ENCODE results near the gene PCDHA2.
"Not testable (repeated sequence)": the region's sequence is repeated elsewhere in the genome, so short reads cannot be mapped to it uniquely, and the experiment has no call there.

PCDHA2 gene

GRCh38 chr5:140828362-140828737, 33.7 kb downstream of the PCDHA2 start:
- TF ChIP-seq, protein P1, sequence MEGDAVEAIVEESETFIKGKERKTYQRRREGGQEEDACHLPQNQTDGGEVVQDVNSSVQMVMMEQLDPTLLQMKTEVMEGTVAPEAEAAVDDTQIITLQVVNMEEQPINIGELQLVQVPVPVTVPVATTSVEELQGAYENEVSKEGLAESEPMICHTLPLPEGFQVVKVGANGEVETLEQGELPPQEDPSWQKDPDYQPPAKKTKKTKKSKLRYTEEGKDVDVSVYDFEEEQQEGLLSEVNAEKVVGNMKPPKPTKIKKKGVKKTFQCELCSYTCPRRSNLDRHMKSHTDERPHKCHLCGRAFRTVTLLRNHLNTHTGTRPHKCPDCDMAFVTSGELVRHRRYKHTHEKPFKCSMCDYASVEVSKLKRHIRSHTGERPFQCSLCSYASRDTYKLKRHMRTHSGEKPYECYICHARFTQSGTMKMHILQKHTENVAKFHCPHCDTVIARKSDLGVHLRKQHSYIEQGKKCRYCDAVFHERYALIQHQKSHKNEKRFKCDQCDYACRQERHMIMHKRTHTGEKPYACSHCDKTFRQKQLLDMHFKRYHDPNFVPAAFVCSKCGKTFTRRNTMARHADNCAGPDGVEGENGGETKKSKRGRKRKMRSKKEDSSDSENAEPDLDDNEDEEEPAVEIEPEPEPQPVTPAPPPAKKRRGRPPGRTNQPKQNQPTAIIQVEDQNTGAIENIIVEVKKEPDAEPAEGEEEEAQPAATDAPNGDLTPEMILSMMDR (IDR thresholded peaks at IDR 0.05; ENCODE audit: insufficient read depth, low read length, poor library complexity, severe bottlenecking), result no peak
- Histone ChIP-seq H3K36me3 (ENCODE audit: control insufficient read depth, insufficient read depth, low read length) (no peaks in the 10 kb centered on the region), H3K27me3 (replicated peaks; ENCODE audit: control insufficient read depth, insufficient read depth, low read length) (no peaks in the 10 kb centered on the region), H3K4me3 (replicated peaks; ENCODE audit: low read depth, low read length) (no peak overlapping the region)
- no peak for DNase-seq (ENCODE audit: extremely low read depth, insufficient read length)

DNA sequence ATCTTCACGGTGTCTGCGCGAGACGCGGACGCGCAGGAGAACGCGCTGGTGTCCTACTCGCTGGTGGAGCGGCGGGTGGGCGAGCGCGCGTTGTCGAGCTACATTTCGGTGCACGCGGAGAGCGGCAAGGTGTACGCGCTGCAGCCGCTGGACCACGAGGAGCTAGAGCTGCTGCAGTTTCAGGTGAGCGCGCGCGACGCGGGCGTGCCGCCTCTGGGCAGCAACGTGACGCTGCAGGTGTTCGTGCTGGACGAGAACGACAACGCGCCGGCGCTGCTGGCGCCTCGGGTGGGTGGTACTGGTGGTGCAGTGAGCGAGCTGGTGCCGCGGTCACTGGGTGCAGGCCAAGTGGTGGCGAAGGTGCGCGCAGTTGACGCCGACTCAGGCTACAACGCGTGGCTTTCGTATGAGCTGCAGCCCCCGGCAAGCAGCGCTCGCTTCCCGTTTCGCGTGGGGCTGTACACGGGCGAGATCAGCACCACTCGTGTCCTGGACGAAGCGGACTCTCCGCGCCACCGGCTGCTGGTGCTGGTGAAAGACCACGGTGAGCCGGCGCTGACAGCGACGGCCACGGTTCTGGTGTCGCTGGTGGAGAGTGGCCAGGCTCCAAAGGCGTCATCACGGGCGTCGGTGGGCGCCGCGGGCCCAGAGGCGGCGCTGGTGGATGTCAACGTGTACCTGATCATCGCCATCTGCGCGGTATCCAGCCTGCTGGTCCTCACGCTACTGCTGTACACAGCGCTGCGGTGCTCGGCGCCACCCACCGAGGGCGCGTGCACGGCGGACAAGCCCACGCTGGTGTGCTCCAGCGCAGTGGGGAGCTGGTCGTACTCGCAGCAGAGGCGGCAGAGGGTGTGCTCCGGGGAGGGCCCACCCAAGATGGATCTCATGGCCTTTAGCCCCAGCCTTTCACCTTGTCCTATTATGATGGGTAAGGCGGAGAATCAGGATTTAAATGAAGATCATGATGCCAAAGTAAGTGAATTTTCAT, 35.2 kb downstream of the PCDHA2 start:
- DNase-seq (ENCODE audit: extremely low read depth, insufficient read length); H3K36me3 ChIP-seq (ENCODE audit: control insufficient read depth, insufficient read depth, low read length); H3K4me3 ChIP-seq (replicated peaks; ENCODE audit: low read depth, low read length); H3K27me3 ChIP-seq (replicated peaks; ENCODE audit: control insufficient read depth, insufficient read depth, low read length): not testable (repeated sequence)

GRCh38 chr5:140833993-140834392, 39.3 kb downstream of the PCDHA2 start, which contains the start of gene PCDHA7:
PCDHA7 (plus strand) TSS chr5:140834269; CDS start chr5:140834384, 115 bp downstream.
- no peaks in the 10 kb centered on the region for H3K36me3 ChIP-seq (ENCODE audit: control insufficient read depth, insufficient read depth, low read length)
- no peaks in the 10 kb centered on the region for H3K27me3 ChIP-seq (replicated peaks; ENCODE audit: control insufficient read depth, insufficient read depth, low read length)
- DNase-seq (ENCODE audit: extremely low read depth, insufficient read length), result no peak
- no peak within 1 kb of the TSS for H3K4me3 ChIP-seq (replicated peaks; ENCODE audit: low read depth, low read length)
- TF ChIP-seq, protein P1 (IDR thresholded peaks at IDR 0.05; ENCODE audit: insufficient read depth, low read length, poor library complexity, severe bottlenecking), result no peak

GRCh38 chr5:140834439-140835008, 39.9 kb downstream of the PCDHA2 start:
- H3K36me3 ChIP-seq (ENCODE audit: control insufficient read depth, insufficient read depth, low read length); H3K4me3 ChIP-seq (replicated peaks; ENCODE audit: low read depth, low read length); DNase-seq (ENCODE audit: extremely low read depth, insufficient read length); H3K27me3 ChIP-seq (replicated peaks; ENCODE audit: control insufficient read depth, insufficient read depth, low read length): not testable (repeated sequence)

GRCh38 chr5:140835622-140836510, 41.2 kb downstream of the PCDHA2 start:
- no peak for DNase-seq (ENCODE audit: extremely low read depth, insufficient read length)
- Histone ChIP-seq H3K36me3 (ENCODE audit: control insufficient read depth, insufficient read depth, low read length) (no peaks in the 10 kb centered on the region), H3K4me3 (replicated peaks; ENCODE audit: low read depth, low read length) (no peak overlapping the region), H3K27me3 (replicated peaks; ENCODE audit: control insufficient read depth, insufficient read depth, low read length) (no peaks in the 10 kb centered on the region)
- TF ChIP-seq, protein P1 (IDR thresholded peaks at IDR 0.05; ENCODE audit: insufficient read depth, low read length, poor library complexity, severe bottlenecking), result no peak

DNA sequence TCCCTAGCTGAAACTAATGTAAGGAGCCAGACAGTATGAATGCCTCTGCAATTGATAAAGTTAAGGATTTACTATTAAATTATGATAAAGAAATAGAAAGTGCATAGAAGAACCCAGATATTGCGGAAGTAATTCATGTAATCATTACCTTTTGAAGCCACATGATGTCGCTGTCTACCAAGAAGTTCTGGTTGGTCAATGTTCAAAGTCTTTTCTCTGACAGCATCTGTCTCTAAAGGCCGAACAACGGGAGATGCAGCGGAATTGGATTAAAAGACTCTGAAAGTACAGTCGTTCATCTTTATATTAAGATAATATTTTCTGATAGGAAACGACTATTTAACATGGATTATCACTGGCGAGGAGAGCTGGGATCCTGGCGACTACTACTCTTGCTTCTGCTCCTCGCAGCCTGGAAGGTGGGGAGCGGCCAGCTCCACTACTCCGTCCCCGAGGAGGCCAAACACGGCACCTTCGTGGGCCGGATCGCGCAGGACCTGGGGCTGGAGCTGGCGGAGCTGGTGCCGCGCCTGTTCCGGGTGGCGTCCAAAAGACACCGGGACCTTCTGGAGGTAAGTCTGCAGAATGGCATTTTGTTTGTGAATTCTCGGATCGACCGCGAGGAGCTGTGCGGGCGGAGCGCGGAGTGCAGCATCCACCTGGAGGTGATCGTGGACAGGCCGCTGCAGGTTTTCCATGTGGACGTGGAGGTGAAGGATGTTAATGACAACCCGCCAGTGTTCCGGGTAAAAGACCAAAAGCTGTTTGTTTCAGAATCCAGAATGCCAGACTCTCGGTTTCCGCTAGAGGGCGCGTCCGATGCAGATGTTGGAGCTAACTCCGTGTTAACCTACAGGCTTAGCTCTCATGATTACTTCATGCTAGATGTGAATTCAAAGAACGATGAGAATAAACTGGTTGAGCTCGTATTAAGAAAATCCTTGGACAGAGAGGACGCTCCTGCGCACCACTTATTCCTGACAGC, 46.6 kb downstream of the PCDHA2 start, which contains the start of gene PCDHA8:
Gene PCDHA8 (plus strand): TSS at position 210 of the 985 bp plus-strand sequence. CDS start 135 bp downstream, at position 345.
- DNase-seq (ENCODE audit: extremely low read depth, insufficient read length), result no peak
- no peaks in the 10 kb centered on the region for H3K27me3 ChIP-seq (replicated peaks; ENCODE audit: control insufficient read depth, insufficient read depth, low read length)
- H3K36me3 ChIP-seq (ENCODE audit: control insufficient read depth, insufficient read depth, low read length), result no peaks in the 10 kb centered on the region
- TF ChIP-seq, protein P1 (IDR thresholded peaks at IDR 0.05; ENCODE audit: insufficient read depth, low read length, poor library complexity, severe bottlenecking), result peak; percentile 20
- no peak within 1 kb of the TSS for H3K4me3 ChIP-seq (replicated peaks; ENCODE audit: low read depth, low read length)
